Mesodermal cell (in vitro differentiated cells): ENCODE results near the gene KLHDC3.
"Not testable (repeated sequence)": the region's sequence is repeated elsewhere in the genome, so short reads cannot be mapped to it uniquely, and the experiment has no call there.

ENCODE experiments used
- H3K27ac ChIP-seq: 2 replicates; pipeline ENCODE4 v1.7.0; 2013; ENCODE audit warnings: mild to moderate bottlenecking, low read depth, low read length, moderate library complexity; ENCODE audit not compliant: severe bottlenecking
- H3K36me3 ChIP-seq: 2 replicates; pipeline ENCODE4 v1.7.1; 2013; ENCODE audit warnings: mild to moderate bottlenecking, low read length, moderate library complexity; ENCODE audit not compliant: control insufficient read depth, insufficient read depth
- H3K4me1 ChIP-seq: one replicate; pipeline ENCODE4 v1.7.1; 2013; ENCODE audit warnings: mild to moderate bottlenecking, low read length; ENCODE audit not compliant: insufficient read depth, control insufficient read depth, poor library complexity, severe bottlenecking
- H3K4me3 ChIP-seq: 2 replicates; pipeline ENCODE4 v1.7.0; 2013; ENCODE audit warnings: low read length, control low read depth, mild to moderate bottlenecking; ENCODE audit not compliant: insufficient read depth, poor library complexity, severe bottlenecking; ENCODE audit errors: extremely low read depth
- H3K9me3 ChIP-seq: 2 replicates; pipeline ENCODE4 v1.7.1; 2013; ENCODE audit warnings: mild to moderate bottlenecking, low read length, moderate library complexity; ENCODE audit not compliant: control insufficient read depth
- WGBS, 2 experiments: methylation state at CpG; one replicate each; pipeline ENCODE4 v1.1.5; 2013; ENCODE audit warnings: missing lambda C conversion rate in 2 of 2; ENCODE audit not compliant: insufficient coverage in 2 of 2; 5-methylcytosine and 5-hydroxymethylcytosine counted together

Gene KLHDC3

DNA sequence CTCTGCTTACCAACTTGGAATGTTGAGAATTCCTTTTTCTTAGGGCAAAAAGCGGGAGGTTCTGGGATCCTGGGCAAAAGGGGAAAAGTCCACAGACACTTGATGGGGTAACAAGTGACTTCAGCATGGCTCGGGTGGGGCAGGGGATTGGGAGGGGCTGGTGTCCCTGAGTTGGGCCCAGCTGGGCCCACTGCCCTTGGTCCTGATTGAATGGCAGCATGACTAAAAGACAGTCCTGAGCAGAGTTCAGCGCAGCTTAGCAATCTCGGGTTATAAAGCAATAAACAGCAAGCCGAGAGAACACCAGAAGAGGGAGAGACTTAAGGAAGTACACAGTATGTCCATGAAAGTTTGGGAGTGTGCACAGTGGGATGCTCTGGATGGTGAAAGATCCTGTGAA, 24.1 kb upstream of the KLHDC3 start:
- no peaks in the 10 kb centered on the region for H3K9me3 ChIP-seq
- H3K27ac ChIP-seq = no peak overlapping the region
- no peak overlapping the region for H3K4me3 ChIP-seq
- peaks cover 62% of the 10 kb centered on the region for H3K36me3 ChIP-seq
- 90 to 100% methylated on average over 4 to 5 of the region's 5 CpGs for WGBS, 2 experiments
- peaks cover 3% of the 10 kb centered on the region for H3K4me1 ChIP-seq

DNA sequence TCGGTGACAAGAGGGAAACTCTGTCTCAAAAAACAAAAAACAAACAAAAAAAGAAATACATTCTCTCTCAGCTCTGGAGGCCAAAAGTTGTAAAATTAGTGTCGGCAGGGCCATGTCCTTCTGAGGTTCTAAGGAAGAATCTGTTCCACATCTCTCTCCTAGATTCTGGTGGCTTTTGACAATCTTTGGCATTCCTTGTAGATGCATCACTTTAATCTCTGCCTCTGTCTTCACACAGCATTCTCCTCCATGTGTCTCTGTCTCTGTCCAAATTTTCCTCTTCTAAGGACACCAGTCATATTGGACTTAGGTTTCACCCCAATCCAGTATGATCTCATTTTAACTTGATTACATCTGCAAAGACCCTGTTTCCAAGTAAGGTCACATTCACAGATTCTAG, 20.6 kb upstream of the KLHDC3 start:
- 91 to 92% methylated on average over 1 to 2 of the region's 2 CpGs for WGBS, 2 experiments
- Histone ChIP-seq H3K4me3 (no peak overlapping the region), H3K9me3 (no peaks in the 10 kb centered on the region), H3K27ac (no peak overlapping the region), H3K4me1 (no peaks in the 10 kb centered on the region), H3K36me3 (peaks cover 40% of the 10 kb centered on the region)

DNA sequence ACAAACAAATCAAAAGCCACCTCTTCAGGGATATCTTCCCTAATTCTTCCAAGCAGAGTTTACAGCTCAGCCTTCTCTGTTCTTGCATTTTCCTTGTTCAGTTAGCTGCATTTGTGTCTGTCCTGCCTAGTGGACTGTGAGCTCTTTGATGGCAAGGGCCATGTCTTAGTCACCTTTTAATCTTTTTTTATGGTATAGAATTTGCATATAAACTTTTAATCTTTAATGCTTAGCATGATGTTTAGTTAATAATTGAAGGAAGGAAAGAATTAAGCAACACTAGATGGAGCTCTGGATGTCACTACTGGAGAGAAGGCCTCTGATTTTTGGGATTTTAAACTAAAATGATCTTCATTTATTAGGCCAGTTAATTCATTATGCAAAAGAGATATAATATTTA, 17.5 kb upstream of the KLHDC3 start:
- H3K27ac ChIP-seq = no peak overlapping the region
- H3K36me3 ChIP-seq = peaks cover 23% of the 10 kb centered on the region
- H3K4me3 ChIP-seq = no peak overlapping the region
- no peaks in the 10 kb centered on the region for H3K9me3 ChIP-seq
- no peaks in the 10 kb centered on the region for H3K4me1 ChIP-seq

DNA sequence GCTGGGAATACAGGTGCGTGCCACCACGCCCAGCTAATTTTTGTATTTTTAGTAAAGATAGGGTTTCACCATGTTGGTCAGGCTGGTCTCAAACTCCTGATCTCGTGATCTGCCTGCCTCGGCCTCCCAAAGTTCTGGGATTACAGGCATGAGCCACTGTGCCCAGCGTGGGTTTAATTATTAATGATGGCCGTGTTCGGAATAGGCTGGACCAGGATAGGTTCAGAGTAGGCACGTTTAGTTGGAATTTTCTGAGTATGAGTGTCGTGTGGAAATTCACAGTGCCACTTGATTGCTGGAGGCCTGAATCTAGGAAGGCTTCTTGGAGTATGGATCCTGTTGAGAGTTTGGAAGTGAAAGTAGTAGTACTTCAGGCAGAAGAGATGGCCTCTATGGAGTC, 15.8 kb upstream of the KLHDC3 start:
- H3K36me3 ChIP-seq = peaks cover 11% of the 10 kb centered on the region
- not testable (repeated sequence) for H3K4me1 ChIP-seq, H3K4me3 ChIP-seq, H3K9me3 ChIP-seq, H3K27ac ChIP-seq
- 92 to 95% methylated on average over 7 to 8 of the region's 9 CpGs for WGBS, 2 experiments

DNA sequence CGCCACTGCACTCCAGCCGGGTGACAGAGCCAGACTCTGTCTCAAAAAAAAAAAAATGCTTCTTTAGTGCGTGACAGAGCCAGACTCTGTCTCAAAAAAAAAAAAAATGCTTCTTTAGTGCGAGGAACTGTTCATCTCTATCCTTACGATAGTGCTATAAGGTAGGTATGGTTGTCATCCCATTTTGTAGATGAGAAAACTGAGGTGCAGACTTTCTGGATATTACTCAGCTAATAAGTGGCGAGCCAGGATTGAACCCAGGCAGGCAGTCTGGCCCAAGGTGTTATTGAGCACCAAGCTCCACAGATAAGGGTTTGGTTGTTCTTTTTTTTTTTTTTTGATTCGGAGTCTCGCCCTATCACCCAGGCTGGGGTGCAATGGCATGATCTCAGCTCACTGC, 12.2 kb upstream of the KLHDC3 start:
- H3K4me1 ChIP-seq = no peaks in the 10 kb centered on the region
- no peaks in the 10 kb centered on the region for H3K9me3 ChIP-seq
- H3K4me3 ChIP-seq = no peak overlapping the region
- H3K36me3 ChIP-seq = peaks cover 33% of the 10 kb centered on the region
- no peak overlapping the region for H3K27ac ChIP-seq
- WGBS, 2 experiments = 97 to 99% methylated on average over 5 to 8 of the region's 8 CpGs

DNA sequence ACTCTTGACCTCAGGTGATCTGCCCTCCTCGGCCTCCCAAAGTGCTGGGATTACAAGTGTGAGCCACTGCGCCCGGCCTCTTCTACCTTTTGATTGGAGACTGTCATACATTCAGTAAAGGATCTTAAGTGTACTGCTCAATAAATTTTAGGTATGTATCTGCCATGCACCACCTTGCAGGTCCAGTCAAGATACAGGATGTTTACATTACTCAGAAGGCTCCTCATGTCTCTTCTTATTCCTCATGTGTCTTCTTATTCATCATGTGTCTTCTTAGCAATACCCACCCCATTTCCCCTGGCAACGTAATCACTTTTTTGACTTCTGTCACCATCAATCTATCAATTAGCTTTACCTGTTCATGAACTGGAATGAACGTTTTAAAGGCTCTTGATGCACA, 8.2 kb upstream of the KLHDC3 start:
- peaks cover 60% of the 10 kb centered on the region for H3K36me3 ChIP-seq
- no peak overlapping the region for H3K27ac ChIP-seq
- 86 to 100% methylated on average over 3 to 5 of the region's 5 CpGs for WGBS, 2 experiments

DNA sequence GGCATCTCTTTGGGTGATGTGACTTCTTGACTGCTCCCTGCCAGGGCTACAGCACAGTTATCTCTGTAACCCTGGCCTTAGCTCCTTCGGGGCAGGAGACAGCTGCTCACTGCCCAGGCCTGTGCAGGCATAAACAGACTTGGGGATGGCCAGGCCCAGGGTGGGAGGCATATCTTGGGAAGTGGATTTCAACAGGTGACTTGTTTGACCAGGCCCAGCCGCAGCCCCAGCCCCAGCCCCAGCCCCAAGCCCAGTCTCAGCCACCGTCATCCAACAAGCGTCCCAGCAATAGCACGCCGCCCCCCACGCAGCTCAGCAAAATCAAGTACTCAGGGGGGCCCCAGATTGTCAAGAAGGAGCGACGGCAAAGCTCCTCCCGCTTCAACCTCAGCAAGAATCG, 7.8 kb upstream of the KLHDC3 start:
- Histone ChIP-seq H3K36me3 (peaks cover 64% of the 10 kb centered on the region), H3K9me3 (no peaks in the 10 kb centered on the region), H3K27ac (no peak overlapping the region), H3K4me1 (no peaks in the 10 kb centered on the region), H3K4me3 (no peak overlapping the region)
- 95 to 98% methylated on average over 10 of the region's 11 CpGs for WGBS, 2 experiments

More for the DNA sequence above, 8.2 kb upstream of the KLHDC3 start:
- Histone ChIP-seq H3K9me3 (no peaks in the 10 kb centered on the region), H3K4me1 (no peaks in the 10 kb centered on the region), H3K4me3 (no peak overlapping the region)

DNA sequence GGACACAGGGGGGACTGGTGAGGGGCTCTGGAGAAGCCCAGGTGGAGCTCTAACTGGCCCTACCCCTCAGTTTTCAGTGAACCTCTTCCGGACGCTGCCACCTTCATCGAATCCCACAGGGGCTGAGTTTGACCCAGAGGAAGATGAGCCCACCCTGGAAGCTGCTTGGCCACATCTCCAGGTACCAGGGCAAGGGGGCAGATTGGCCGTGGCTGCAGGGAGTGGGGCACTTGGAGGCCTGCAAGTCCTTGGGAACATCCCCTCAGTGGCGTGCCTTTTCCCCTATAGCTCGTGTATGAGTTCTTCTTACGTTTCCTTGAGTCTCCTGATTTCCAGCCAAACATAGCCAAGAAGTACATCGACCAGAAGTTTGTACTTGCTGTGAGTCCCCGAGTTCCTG, 6.9 kb upstream of the KLHDC3 start:
- WGBS, 2 experiments = 94 to 96% methylated on average over 9 of the region's 9 CpGs
- peaks cover 73% of the 10 kb centered on the region for H3K36me3 ChIP-seq
- no peak overlapping the region for H3K27ac ChIP-seq
- no peak overlapping the region for H3K4me3 ChIP-seq
- no peaks in the 10 kb centered on the region for H3K9me3 ChIP-seq
- peaks cover under 1% of the 10 kb centered on the region for H3K4me1 ChIP-seq

DNA sequence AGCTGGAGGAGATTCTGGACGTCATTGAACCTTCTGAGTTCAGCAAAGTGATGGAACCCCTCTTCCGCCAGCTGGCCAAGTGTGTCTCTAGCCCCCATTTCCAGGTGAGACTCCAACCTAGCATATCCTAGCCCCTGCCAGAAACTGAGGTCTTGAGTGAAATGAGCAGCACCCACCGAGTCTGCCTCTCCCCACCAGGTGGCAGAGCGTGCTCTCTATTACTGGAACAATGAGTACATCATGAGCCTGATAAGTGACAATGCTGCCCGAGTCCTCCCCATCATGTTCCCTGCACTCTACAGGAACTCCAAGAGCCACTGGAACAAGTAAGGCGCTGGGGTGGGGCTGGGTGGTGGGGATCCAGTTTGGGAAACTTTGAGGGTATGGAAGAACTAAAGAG, 4.9 kb upstream of the KLHDC3 start:
- 40 to 94% methylated on average over 1 to 4 of the region's 6 CpGs for WGBS, 2 experiments
- Histone ChIP-seq H3K4me1 (peaks cover 9% of the 10 kb centered on the region), H3K4me3 (no peak overlapping the region), H3K36me3 (peaks cover 81% of the 10 kb centered on the region), H3K9me3 (no peaks in the 10 kb centered on the region), H3K27ac (no peak overlapping the region)

DNA sequence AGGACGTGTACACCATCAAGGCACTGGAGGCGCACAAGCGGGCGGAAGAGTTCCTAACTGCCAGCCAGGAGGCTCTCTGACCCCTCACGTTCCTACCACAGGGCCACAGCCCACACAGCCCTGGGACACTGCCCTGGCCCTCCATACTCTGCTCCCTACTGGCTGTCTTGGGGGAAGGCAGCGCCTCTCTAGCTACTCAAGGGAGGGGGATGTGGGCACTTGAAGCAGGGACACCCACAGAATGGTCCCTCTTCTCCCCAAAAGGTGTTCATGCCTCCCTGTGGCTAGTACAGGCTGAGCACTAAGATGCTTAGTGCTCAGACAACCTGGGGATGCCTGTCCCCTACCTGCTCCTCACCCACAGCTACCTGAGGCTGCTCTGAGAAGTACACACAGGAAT, 2.8 kb upstream of the KLHDC3 start:
- WGBS, 2 experiments = 60 to 95% methylated on average over 1 to 5 of the region's 6 CpGs

DNA sequence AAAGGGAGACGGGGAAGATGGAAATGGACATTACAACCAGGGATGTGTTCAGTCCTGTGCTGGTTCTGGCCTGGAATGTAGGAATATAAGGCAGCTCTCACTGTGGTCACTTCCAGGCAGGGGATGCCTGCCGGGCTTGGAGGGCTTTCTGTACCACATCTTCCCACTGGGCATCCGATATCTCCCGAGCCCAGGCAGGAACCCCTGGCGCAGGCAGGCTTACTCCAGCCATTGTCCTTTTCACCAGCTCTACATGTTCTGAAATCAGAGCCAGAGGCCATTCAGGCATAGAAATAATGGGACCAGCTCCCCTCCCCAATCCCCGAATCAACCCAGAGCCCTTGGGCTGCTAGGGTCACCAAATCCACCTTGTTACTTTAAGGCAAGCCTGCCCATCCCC, 1.7 kb upstream of the KLHDC3 start:
- Histone ChIP-seq H3K36me3 (peaks cover 71% of the 10 kb centered on the region), H3K9me3 (no peaks in the 10 kb centered on the region), H3K4me1 (peaks cover 16% of the 10 kb centered on the region), H3K27ac (no peak overlapping the region), H3K4me3 (peak overlapping the region; percentile 85)
- WGBS, 2 experiments = 90 to 95% methylated on average over 6 of the region's 6 CpGs

More for the DNA sequence above, 2.8 kb upstream of the KLHDC3 start:
- no peaks in the 10 kb centered on the region for H3K9me3 ChIP-seq
- H3K4me3 ChIP-seq = no peak overlapping the region
- H3K27ac ChIP-seq = peak overlapping the region; percentile 29
- peaks cover 9% of the 10 kb centered on the region for H3K4me1 ChIP-seq
- peaks cover 71% of the 10 kb centered on the region for H3K36me3 ChIP-seq
